Measurements from ENCODE around the gene PACSIN2. TPM values are rescaled to one million over a fixed set of nuclear protein-coding genes. Genes with fewer than 3 reads are reported as not detected.
A peak's percentile ranks its signal among the peaks of the same experiment; 100 is the strongest.
"Not testable (repeated sequence)": the region's sequence is repeated elsewhere in the genome, so short reads cannot be mapped to it uniquely, and the experiment has no call there.

The PACSIN2 gene
- total RNA-seq, 4 donors from 2014 or later: 25.8 to 46.0 (median 27.8) TPM

- peak overlapping the region in 2 of 4 donors; percentile 9 to 10 for H3K4me3 ChIP-seq
- DNase-seq: no peak
- intact Hi-C loops (cut with DNase I): no loop called here
- peaks cover 21 to 51% (median 28%) of the 10 kb centered on the region in 3 donors for H3K4me1 ChIP-seq
- no peaks in the 10 kb centered on the region for H3K9me3 ChIP-seq
- peak overlapping the region in 2 of 4 donors; percentile 4 to 70 for H3K27ac ChIP-seq
- TF ChIP-seq CTCF (IDR thresholded peaks at IDR 0.05) (no peak), POLR2A (IDR thresholded peaks at IDR 0.05) (no peak)
- 45 to 74% methylated on average over 3 of the region's 3 CpGs for WGBS, 2 donors
- no peaks in the 10 kb centered on the region for H3K27me3 ChIP-seq
- H3K36me3 ChIP-seq: peaks cover 0 to 4% (median 0%) of the 10 kb centered on the region in 3 donors
These were observed 57.4 kb downstream of the PACSIN2 start for GRCh38 chr22:42957544-42957943.

DNA sequence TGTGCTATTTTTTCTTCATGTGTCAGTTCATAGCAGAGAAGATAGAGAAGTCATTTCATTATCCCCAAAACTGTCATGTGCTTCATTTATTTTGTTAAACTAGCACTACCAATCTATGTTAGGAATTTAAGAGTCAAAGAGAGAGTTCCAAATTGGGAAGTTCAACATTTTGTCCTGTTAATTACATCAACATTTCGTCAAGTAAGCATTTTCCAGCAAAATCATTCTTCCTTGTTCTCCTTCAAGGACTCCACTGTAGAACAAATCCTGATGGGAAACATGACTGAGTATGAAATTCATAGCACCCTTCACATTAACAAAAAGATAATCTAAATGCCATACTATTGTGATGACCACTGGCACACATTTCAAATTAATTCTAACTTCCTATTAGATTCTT lies 59.1 kb downstream of the PACSIN2 start:
- H3K27me3 ChIP-seq: no peaks in the 10 kb centered on the region
- TF ChIP-seq CTCF (IDR thresholded peaks at IDR 0.05): no peak
- TF ChIP-seq POLR2A (IDR thresholded peaks at IDR 0.05): no peak
- no peak for DNase-seq
- peaks cover 0 to 4% (median 0%) of the 10 kb centered on the region in 3 donors for H3K36me3 ChIP-seq
- H3K4me3 ChIP-seq: no peak overlapping the region
- intact Hi-C loops (cut with DNase I): no loop called here
- H3K27ac ChIP-seq: no peak overlapping the region
- 74 to 91% methylated on average over 1 of the region's 1 CpG for WGBS, 2 donors
- H3K4me1 ChIP-seq: peaks cover 16 to 51% (median 21%) of the 10 kb centered on the region in 3 donors
- no peaks in the 10 kb centered on the region for H3K9me3 ChIP-seq

DNA sequence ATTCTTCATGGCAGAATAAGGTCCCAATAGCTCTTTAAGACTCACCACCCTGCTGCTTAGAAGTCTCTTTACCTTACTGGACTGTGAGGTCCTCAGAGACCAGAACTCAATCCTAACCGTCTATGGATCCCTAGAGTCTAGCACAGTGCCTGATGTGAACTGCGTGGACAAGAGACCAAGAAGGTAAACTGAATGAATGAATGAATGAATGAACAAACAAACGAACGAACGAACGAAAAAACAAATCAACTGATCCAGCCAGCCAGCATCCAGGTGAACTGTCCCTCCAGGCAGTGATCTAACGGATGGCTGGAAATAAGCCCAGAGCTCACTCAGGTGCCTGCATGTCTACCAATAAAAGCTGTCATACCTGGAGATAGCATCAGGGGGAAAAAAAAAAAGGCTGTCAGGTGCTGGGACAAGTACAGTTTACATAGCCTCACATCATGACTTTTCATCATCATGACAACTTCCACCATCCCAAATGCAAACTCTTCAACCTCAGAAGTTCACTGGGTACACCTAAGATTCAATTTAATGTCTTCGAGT lies 59.8 kb downstream of the PACSIN2 start:
- Histone ChIP-seq H3K4me3 (no peak overlapping the region), H3K4me1 (peaks cover 13 to 51% (median 14%) of the 10 kb centered on the region in 3 donors), H3K9me3 (no peaks in the 10 kb centered on the region), H3K27me3 (no peaks in the 10 kb centered on the region), H3K27ac (no peak overlapping the region), H3K36me3 (peaks cover 0 to 4% (median 0%) of the 10 kb centered on the region in 3 donors)
- DNase-seq: no peak
- WGBS, 2 donors: 42 to 49% methylated on average over 7 to 8 of the region's 8 CpGs
- intact Hi-C loops (cut with DNase I): no loop called here
- TF ChIP-seq POLR2A (IDR thresholded peaks at IDR 0.05): no peak
- TF ChIP-seq CTCF (IDR thresholded peaks at IDR 0.05): no peak

- H3K27me3 ChIP-seq; intact Hi-C loops (cut with DNase I); H3K4me3 ChIP-seq; H3K36me3 ChIP-seq; DNase-seq; H3K27ac ChIP-seq; H3K9me3 ChIP-seq: not testable (repeated sequence)
- WGBS, 2 donors: 88 to 89% methylated on average over 6 of the region's 6 CpGs
- H3K4me1 ChIP-seq: peaks cover 5 to 51% (median 10%) of the 10 kb centered on the region in 3 donors
These were observed 61.2 kb downstream of the PACSIN2 start for GRCh38 chr22:42953751-42954150.

DNA sequence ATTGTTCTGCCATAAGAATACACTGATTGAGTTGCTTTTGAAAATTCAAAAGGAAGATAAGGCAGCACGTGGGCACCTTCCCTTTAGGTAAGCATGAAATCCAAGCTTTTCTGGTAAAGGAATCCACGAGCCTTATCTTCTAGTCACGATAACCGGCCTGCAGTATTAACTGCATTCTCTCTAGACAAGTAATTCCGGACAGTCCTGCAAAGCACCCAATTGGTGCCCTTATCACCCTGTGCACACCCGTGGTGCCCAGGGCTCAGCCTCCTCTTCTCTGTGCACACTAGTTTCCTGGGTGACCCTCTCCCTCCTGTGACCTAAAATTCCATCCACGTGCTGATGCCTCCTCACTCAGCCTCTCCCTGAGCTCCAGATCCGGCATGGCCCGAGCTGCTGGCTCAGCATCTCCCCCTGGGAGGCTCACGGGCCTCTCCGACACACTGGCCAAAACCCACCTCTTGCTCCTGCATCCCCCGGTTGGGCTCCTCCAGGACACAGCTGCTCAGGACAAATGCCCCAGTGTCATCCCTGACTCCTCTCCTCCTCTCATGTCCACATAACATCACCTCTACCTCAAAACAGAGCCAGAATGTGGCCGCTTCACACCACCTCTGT lies 63.7 kb downstream of the PACSIN2 start:
- no peaks in the 10 kb centered on the region for H3K27me3 ChIP-seq
- DNase-seq: no peak
- H3K36me3 ChIP-seq: peaks cover 0 to 5% (median 0%) of the 10 kb centered on the region in 3 donors
- TF ChIP-seq CTCF (IDR thresholded peaks at IDR 0.05) (no peak), POLR2A (IDR thresholded peaks at IDR 0.05) (no peak)
- peak overlapping the region in 2 of 4 donors; percentile 46 to 71 for H3K27ac ChIP-seq
- intact Hi-C loops (cut with DNase I): no loop called here
- WGBS, 2 donors: 85 to 92% methylated on average over 10 to 12 of the region's 13 CpGs
- no peaks in the 10 kb centered on the region for H3K9me3 ChIP-seq
- H3K4me1 ChIP-seq: peaks cover 20 to 62% (median 27%) of the 10 kb centered on the region in 3 donors
- H3K4me3 ChIP-seq: no peak overlapping the region

Data from esophagus squamous epithelium (tissue), 5 donors.